ENCODE measurements around the gene KCNAB1. TPM values are rescaled to one million over a fixed set of nuclear protein-coding genes. Genes with fewer than 3 reads are reported as not detected.

The KCNAB1 gene
- total and polyA plus RNA-seq, 2 donors (not counting 3 experiments of a cell fraction or from before 2014, with no cell fraction given), result 0.21 TPM; not detected in 1

DNA sequence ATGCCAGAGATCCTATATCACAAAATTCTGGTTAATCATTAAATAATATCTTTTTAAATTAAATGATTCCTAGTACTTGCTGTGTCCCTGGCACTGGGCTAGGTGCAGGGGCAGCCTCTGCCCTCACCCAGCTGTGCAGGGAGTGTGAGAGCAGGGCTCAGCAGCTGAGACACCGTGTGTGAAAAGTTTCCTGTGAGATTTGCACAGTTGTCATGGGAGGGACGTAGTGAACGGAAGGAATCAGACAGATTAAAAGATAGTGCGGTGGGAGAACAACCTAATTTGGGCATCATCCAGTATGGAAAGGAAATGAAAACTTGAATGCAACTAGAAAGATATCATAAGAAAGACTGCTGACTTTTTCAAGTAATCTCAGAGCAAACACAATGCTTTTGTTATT lies 230.4 kb downstream of the KCNAB1 start:
- Histone ChIP-seq H3K27me3 (ENCODE audit: control insufficient read depth in 2 of 2, insufficient read depth in 2 of 2, low read length in 2 of 2) (no peaks in the 10 kb centered on the region), H4K20me1 (replicated peaks; ENCODE audit: control insufficient read depth, extremely low read depth, insufficient read depth, low read length) (no peaks in the 10 kb centered on the region), H3K4me1 (ENCODE audit: control insufficient read depth, extremely low read depth, insufficient read depth, low read length) (no peaks in the 10 kb centered on the region), H2AFZ (ENCODE audit: low read depth, low read length) (no peak overlapping the region), H3K4me2 (ENCODE audit: insufficient read depth, low read length) (no peak overlapping the region), H3K36me3 (ENCODE audit: control insufficient read depth in 2 of 2, extremely low read depth in 1 of 2, insufficient read depth in 2 of 2, low read length in 2 of 2) (no peaks in the 10 kb centered on the region), H3K9me1 (replicated peaks; ENCODE audit: control insufficient read depth, extremely low read depth, insufficient read depth, low read length) (no peaks in the 10 kb centered on the region), H3K9me3 (replicated peaks; ENCODE audit: control insufficient read depth, insufficient read depth, low read length) (no peaks in the 10 kb centered on the region), H3K9ac (replicated peaks; ENCODE audit: extremely low read depth, insufficient read depth, low read length) (no peak overlapping the region), H3K27ac (ENCODE audit: insufficient read depth, low read depth, low read length) (no peak overlapping the region), H3K79me2 (ENCODE audit: control insufficient read depth, insufficient read depth, low read length) (no peaks in the 10 kb centered on the region), H3K4me3 (replicated peaks in 1 of 3; ENCODE audit: insufficient read depth in 1 of 3, low read depth in 1 of 3, low read length in 3 of 3) (no peak overlapping the region)
- DNase-seq (ENCODE audit: low read depth, low spot score) (peak; percentile 12), FAIRE-seq (no peak)
- intact Hi-C loops (cut with micrococcal nuclease) (no loop called here), dilution Hi-C loops (cut with MboI; ENCODE audit: extremely low pct_ligation_motif_present, low sequenced_read_pairs) (no loop called here)
- POLR2A ChIA-PET, result no interaction called here
- CTCF ChIA-PET, result interaction anchor here (1.3 kb wide), 2 partner anchors 8 to 17 kb away, joined by 3 read pairs; no protein-coding TSS in a partner anchor
- BruUV-seq (replicated peaks), result no TSS peak
- TF ChIP-seq, protein P1, sequence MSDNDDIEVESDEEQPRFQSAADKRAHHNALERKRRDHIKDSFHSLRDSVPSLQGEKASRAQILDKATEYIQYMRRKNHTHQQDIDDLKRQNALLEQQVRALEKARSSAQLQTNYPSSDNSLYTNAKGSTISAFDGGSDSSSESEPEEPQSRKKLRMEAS (IDR thresholded peaks at IDR 0.05; ENCODE audit: insufficient read depth, insufficient read length), result no peak
- TF ChIP-seq CTCF (IDR thresholded peaks at IDR 0.05; ENCODE audit: extremely low read depth in 1 of 2, insufficient read depth in 1 of 2, low read depth in 1 of 2, low read length in 2 of 2) (no peak), POLR2AphosphoS5 (IDR thresholded peaks at IDR 0.05; ENCODE audit: insufficient read depth, low read depth, low read length) (no peak), GATA2 (IDR thresholded peaks at IDR 0.05; ENCODE audit: insufficient read depth, insufficient read length, low read depth, low read length) (peak; percentile 57), MYC (IDR thresholded peaks at IDR 0.05; ENCODE audit: low read depth, low read length) (no peak), POLR2A (IDR thresholded peaks at IDR 0.05; ENCODE audit: low read depth, low read length) (no peak), JUN (IDR thresholded peaks at IDR 0.05; ENCODE audit: borderline replicate concordance, insufficient read depth, insufficient read length, low read depth) (no peak)

Data from endothelial cell of umbilical vein (primary cell).